Neural progenitor cell (in vitro differentiated cells): ENCODE data around the gene WDR1. TPM values are rescaled to one million over a fixed set of nuclear protein-coding genes. Genes with fewer than 3 reads are reported as not detected.

Experiments used
- DNase-seq: peaks from one replicate; pipeline ENCODE4 v3.0.0-alpha.2; 2016; ENCODE audit warnings: low spot score
- H2AFZ ChIP-seq: fragments of 200-600 bp; sonication (generic); replicated peaks from 2 replicates; pipeline ENCODE4 v1.6.1; 2016; ENCODE audit warnings: antibody characterized with exemption
- H3F3A ChIP-seq: fragments of 200-600 bp; sonication (generic); 2 replicates; pipeline ENCODE4 v1.6.1; 2016; ENCODE audit warnings: antibody characterized with exemption, low read depth
- H3K27ac ChIP-seq: fragments of 200-600 bp; sonication (generic); 2 replicates; pipeline ENCODE4 v1.5.1; 2016; ENCODE audit warnings: mild to moderate bottlenecking
- H3K27me3 ChIP-seq: fragments of 200-600 bp; sonication (generic); 2 replicates; pipeline ENCODE4 v1.6.1; 2016; ENCODE audit warnings: mild to moderate bottlenecking, moderate library complexity
- H3K36me3 ChIP-seq: fragments of 200-600 bp; sonication (generic); 2 replicates; pipeline ENCODE4 v1.5.1; 2016
- H3K4me1 ChIP-seq: fragments of 200-600 bp; sonication (generic); 2 replicates; pipeline ENCODE4 v1.6.1; 2016; ENCODE audit warnings: mixed run types
- H3K4me2 ChIP-seq: fragments of 200-600 bp; sonication (generic); 2 replicates; pipeline ENCODE4 v1.6.1; 2016
- H3K4me3 ChIP-seq: fragments of 200-600 bp; sonication (generic); 2 replicates; pipeline ENCODE4 v1.5.1; 2016
- H3K79me2 ChIP-seq: fragments of 200-600 bp; sonication (generic); 2 replicates; pipeline ENCODE4 v1.6.1; 2016; ENCODE audit warnings: low read depth
- H3K9ac ChIP-seq: fragments of 200-600 bp; sonication (generic); 2 replicates; pipeline ENCODE4 v1.6.1; 2016
- H3K9me3 ChIP-seq: fragments of 200-600 bp; sonication (generic); 2 replicates; pipeline ENCODE4 v1.5.1; 2016; ENCODE audit warnings: low read depth
- H4K20me1 ChIP-seq: fragments of 200-600 bp; sonication (generic); 2 replicates; pipeline ENCODE4 v1.6.1; 2016; ENCODE audit warnings: low read depth
- H3K27ac Mint-ChIP-seq: 3 replicates; pipeline ENCODE4 v1.8.0; 2021; ENCODE audit warnings: mixed read lengths
- H3K27me3 Mint-ChIP-seq: 2 replicates; pipeline ENCODE4 v1.8.0; 2022; ENCODE audit warnings: low read depth, mild to moderate bottlenecking, inconsistent platforms, moderate library complexity, mixed read lengths; ENCODE audit not compliant: insufficient read depth
- H3K36me3 Mint-ChIP-seq: 3 replicates; pipeline ENCODE4 v1.8.0; 2021; ENCODE audit warnings: mixed read lengths
- H3K4me1 Mint-ChIP-seq: 3 replicates; pipeline ENCODE4 v1.8.0; 2021; ENCODE audit warnings: mixed read lengths
- H3K4me3 Mint-ChIP-seq: 3 replicates; pipeline ENCODE4 v1.8.0; 2021; ENCODE audit warnings: mild to moderate bottlenecking, moderate library complexity, mixed read lengths
- H3K9me3 Mint-ChIP-seq: 3 replicates; pipeline ENCODE4 v1.8.0; 2020; ENCODE audit warnings: mixed read lengths
- CTCF ChIP-seq: fragments of 200-600 bp; sonication (generic); IDR thresholded peaks from 2 replicates; pipeline ENCODE4 v1.5.1; 2017; ENCODE audit warnings: antibody characterized with exemption, mild to moderate bottlenecking
- EZH2 ChIP-seq: fragments of 200-600 bp; sonication (generic); IDR thresholded peaks from 2 replicates; pipeline ENCODE4 v1.6.1; 2017; ENCODE audit warnings: antibody characterized with exemption, mild to moderate bottlenecking, moderate library complexity
- EZH2phosphoT487 ChIP-seq: fragments of 200-600 bp; sonication (generic); IDR thresholded peaks from 2 replicates; pipeline ENCODE4 v1.6.1; 2017; ENCODE audit warnings: antibody characterized with exemption
- total RNA-seq: library from RNA; depleted of rRNA; stranded (reverse); fragments of >200 nt; gene quantifications from 2 replicates; pipeline ENCODE4 v1.2.3, GENCODE V29; 2015; ENCODE audit warnings: low replicate concordance

The WDR1 gene
- total RNA-seq, 1 donor from 2014 or later = 83.1 TPM

GRCh38 chr4:10151182-10151581, 34.6 kb upstream of the WDR1 start:
- Histone ChIP-seq H3K4me1 (no peaks in the 10 kb centered on the region), H3K9ac (no peak overlapping the region), H3K36me3 (no peaks in the 10 kb centered on the region), H3K79me2 (no peaks in the 10 kb centered on the region), H3F3A (no peaks in the 10 kb centered on the region), H3K27me3 (peaks cover 4% of the 10 kb centered on the region), H3K4me2 (no peak overlapping the region), H4K20me1 (no peaks in the 10 kb centered on the region), H3K27ac (no peak overlapping the region), H3K9me3 (no peaks in the 10 kb centered on the region), H2AFZ (no peak overlapping the region), H3K4me3 (no peak overlapping the region)
- no peaks in the 10 kb centered on the region for H3K36me3 Mint-ChIP-seq
- peaks cover 9% of the 10 kb centered on the region for H3K27me3 Mint-ChIP-seq
- DNase-seq = no peak
- TF ChIP-seq EZH2 = no peak
- no peak for TF ChIP-seq CTCF
- no peak for TF ChIP-seq EZH2phosphoT487
- H3K9me3 Mint-ChIP-seq = no peaks in the 10 kb centered on the region
- H3K27ac Mint-ChIP-seq = no peak overlapping the region
- no peak overlapping the region for H3K4me3 Mint-ChIP-seq
- no peaks in the 10 kb centered on the region for H3K4me1 Mint-ChIP-seq

GRCh38 chr4:10144966-10145365, 28.4 kb upstream of the WDR1 start:
- H3K27me3 Mint-ChIP-seq = peaks cover 13% of the 10 kb centered on the region
- H3K4me1 ChIP-seq = no peaks in the 10 kb centered on the region
- H3K79me2 ChIP-seq = no peaks in the 10 kb centered on the region
- no peaks in the 10 kb centered on the region for H3K9me3 ChIP-seq
- no peaks in the 10 kb centered on the region for H4K20me1 ChIP-seq
- no peak overlapping the region for H3K27ac Mint-ChIP-seq
- H3K36me3 Mint-ChIP-seq = no peaks in the 10 kb centered on the region
- H3K36me3 ChIP-seq = no peaks in the 10 kb centered on the region
- H3F3A ChIP-seq = no peaks in the 10 kb centered on the region
- no peaks in the 10 kb centered on the region for H3K9me3 Mint-ChIP-seq
- H3K4me2 ChIP-seq = no peak overlapping the region
- peaks cover 19% of the 10 kb centered on the region for H3K27me3 ChIP-seq
- no peak overlapping the region for H2AFZ ChIP-seq
- TF ChIP-seq EZH2phosphoT487 (no peak), EZH2 (no peak), CTCF (no peak)
- H3K9ac ChIP-seq = no peak overlapping the region
- no peak overlapping the region for H3K27ac ChIP-seq
- H3K4me3 ChIP-seq = no peak overlapping the region
- H3K4me3 Mint-ChIP-seq = no peak overlapping the region
- H3K4me1 Mint-ChIP-seq = no peaks in the 10 kb centered on the region
- DNase-seq = no peak

- H3K36me3 Mint-ChIP-seq = no peaks in the 10 kb centered on the region
- no peaks in the 10 kb centered on the region for H3K79me2 ChIP-seq
- no peak overlapping the region for H3K9ac ChIP-seq
- peaks cover 19% of the 10 kb centered on the region for H3K27me3 ChIP-seq
- no peak overlapping the region for H3K27ac ChIP-seq
- H3K9me3 ChIP-seq = no peaks in the 10 kb centered on the region
- no peaks in the 10 kb centered on the region for H3K4me1 ChIP-seq
- H3K9me3 Mint-ChIP-seq = no peaks in the 10 kb centered on the region
- no peak overlapping the region for H2AFZ ChIP-seq
- no peak overlapping the region for H3K4me3 ChIP-seq
- no peaks in the 10 kb centered on the region for H3F3A ChIP-seq
- no peaks in the 10 kb centered on the region for H3K36me3 ChIP-seq
- H4K20me1 ChIP-seq = no peaks in the 10 kb centered on the region
- TF ChIP-seq EZH2 (no peak), EZH2phosphoT487 (no peak), CTCF (no peak)
- no peak overlapping the region for H3K27ac Mint-ChIP-seq
- no peak overlapping the region for H3K4me2 ChIP-seq
- no peak for DNase-seq
- H3K4me1 Mint-ChIP-seq = no peaks in the 10 kb centered on the region
- H3K4me3 Mint-ChIP-seq = no peak overlapping the region
- peaks cover 13% of the 10 kb centered on the region for H3K27me3 Mint-ChIP-seq
These were observed 27.9 kb upstream of the WDR1 start for GRCh38 chr4:10144479-10144878.

- no peak for DNase-seq
- no peak overlapping the region for H3K27ac ChIP-seq
- no peaks in the 10 kb centered on the region for H3K4me1 ChIP-seq
- Mint-ChIP-seq H3K27me3 (peaks cover 13% of the 10 kb centered on the region), H3K36me3 (no peaks in the 10 kb centered on the region), H3K4me3 (no peak overlapping the region), H3K27ac (no peak overlapping the region), H3K9me3 (no peaks in the 10 kb centered on the region), H3K4me1 (no peaks in the 10 kb centered on the region)
- no peak overlapping the region for H3K9ac ChIP-seq
- TF ChIP-seq CTCF (no peak), EZH2 (no peak), EZH2phosphoT487 (no peak)
- no peaks in the 10 kb centered on the region for H3K36me3 ChIP-seq
- no peaks in the 10 kb centered on the region for H3K9me3 ChIP-seq
- H4K20me1 ChIP-seq = no peaks in the 10 kb centered on the region
- H2AFZ ChIP-seq = no peak overlapping the region
- no peaks in the 10 kb centered on the region for H3F3A ChIP-seq
- H3K27me3 ChIP-seq = peaks cover 19% of the 10 kb centered on the region
- H3K79me2 ChIP-seq = no peaks in the 10 kb centered on the region
- H3K4me2 ChIP-seq = no peak overlapping the region
- H3K4me3 ChIP-seq = no peak overlapping the region
These were observed 26.6 kb upstream of the WDR1 start for GRCh38 chr4:10143171-10143570.
